ENCODE data around the gene CDKN1A. TPM values are rescaled to one million over a fixed set of nuclear protein-coding genes. Genes with fewer than 3 reads are reported as not detected.

The CDKN1A gene
- polyA plus RNA-seq, 1 donor, result 10.1 TPM

- DNase-seq, result no peak
Observed at GRCh38 chr6:36676141-36677058, 2.1 kb upstream of the CDKN1A start.

DNA sequence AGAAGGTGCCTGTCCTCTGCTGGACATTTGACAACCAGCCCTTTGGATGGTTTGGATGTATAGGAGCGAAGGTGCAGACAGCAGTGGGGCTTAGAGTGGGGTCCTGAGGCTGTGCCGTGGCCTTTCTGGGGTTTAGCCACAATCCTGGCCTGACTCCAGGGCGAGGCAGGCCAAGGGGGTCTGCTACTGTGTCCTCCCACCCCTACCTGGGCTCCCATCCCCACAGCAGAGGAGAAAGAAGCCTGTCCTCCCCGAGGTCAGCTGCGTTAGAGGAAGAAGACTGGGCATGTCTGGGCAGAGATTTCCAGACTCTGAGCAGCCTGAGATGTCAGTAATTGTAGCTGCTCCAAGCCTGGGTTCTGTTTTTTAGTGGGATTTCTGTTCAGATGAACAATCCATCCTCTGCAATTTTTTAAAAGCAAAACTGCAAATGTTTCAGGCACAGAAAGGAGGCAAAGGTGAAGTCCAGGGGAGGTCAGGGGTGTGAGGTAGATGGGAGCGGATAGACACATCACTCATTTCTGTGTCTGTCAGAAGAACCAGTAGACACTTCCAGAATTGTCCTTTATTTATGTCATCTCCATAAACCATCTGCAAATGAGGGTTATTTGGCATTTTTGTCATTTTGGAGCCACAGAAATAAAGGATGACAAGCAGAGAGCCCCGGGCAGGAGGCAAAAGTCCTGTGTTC lies 1.3 kb upstream of the CDKN1A start:
- DNase-seq, result no peak

GRCh38 chr6:36677753-36678487 lies 594 bp upstream of the CDKN1A start:
- DNase-seq, result no peak

- DNase-seq, result no peak
Observed at GRCh38 chr6:36679043-36679833, 724 bp downstream of the CDKN1A start.

GRCh38 chr6:36682328-36683144 lies 4.0 kb downstream of the CDKN1A start:
- DNase-seq, result no peak

DNA sequence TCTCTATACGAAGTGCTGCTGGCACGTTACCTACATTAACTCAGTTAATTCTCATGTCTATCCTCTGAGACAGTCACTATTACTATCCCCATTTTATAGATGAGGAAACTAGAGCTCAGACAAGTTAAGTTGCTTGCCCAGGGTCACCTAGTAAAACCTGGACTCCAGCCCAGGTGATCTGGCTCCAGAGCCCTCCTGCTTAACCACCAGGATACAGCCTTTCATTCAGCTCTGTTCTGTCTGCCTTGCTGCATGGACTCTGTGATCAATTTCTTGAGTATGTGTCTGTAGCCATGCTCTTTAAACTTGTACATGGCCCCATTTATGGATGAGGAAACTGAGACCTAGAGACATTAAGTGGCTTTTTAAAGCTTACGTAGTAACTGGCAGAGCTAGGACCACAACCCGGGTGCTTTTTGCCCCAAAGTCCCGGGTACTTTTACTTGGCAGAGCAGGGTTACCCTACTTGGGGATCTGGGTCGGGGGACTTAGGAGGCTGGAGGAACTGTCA lies 4.7 kb downstream of the CDKN1A start:
- DNase-seq, result no peak

DNA sequence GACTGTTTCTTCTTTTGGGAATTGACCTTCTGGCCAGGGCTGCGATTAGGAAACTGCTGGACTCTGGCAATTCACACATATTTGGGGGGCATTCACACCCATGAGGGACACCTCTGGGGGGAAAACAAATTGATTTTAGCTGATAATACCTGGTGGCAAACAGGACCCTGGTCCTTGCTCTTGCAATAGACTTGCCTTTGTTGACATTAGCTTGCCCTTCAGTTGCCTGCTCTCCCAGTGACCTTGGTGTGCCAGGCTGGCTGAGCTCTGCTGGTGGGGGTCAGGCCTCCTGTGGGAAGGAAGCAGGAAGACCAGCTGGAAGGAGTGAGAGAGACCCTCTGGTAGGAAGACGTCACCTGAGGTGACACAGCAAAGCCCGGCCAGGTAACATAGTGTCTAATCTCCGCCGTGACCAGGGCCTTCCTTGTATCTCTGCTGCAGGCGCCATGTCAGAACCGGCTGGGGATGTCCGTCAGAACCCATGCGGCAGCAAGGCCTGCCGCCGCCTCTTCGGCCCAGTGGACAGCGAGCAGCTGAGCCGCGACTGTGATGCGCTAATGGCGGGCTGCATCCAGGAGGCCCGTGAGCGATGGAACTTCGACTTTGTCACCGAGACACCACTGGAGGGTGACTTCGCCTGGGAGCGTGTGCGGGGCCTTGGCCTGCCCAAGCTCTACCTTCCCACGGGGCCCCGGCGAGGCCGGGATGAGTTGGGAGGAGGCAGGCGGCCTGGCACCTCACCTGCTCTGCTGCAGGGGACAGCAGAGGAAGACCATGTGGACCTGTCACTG lies 5.3 kb downstream of the CDKN1A start:
- no peak for DNase-seq

GRCh38 chr6:36684447-36684812 lies 5.9 kb downstream of the CDKN1A start:
- DNase-seq, result no peak

DNA sequence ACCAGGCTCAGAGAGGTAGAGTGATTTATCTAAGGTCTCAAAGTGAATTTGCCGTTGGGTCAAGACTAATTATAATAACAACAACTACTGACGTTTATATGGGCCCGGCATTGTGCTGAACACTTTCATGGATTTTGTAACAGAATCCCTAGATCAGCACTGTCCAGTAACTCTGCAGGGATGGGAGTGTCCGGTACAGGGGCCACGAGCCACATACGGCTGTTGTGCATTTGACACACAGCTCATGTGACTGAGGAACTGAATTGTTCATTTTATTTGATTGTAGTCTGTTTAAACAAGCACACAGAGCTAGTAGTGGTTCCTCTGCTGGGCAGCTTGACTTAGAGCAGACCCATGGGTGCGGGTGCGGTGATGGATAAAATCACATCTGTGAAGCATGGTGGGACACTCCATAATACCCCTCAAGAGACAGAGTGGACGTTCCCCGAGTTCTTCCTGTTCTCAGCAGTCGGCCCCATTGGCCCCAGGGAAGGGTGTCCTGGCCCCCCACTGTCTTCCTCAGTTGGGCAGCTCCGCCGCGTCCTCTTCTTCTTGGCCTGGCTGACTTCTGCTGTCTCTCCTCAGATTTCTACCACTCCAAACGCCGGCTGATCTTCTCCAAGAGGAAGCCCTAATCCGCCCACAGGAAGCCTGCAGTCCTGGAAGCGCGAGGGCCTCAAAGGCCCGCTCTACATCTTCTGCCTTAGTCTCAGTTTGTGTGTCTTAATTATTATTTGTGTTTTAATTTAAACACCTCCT lies 6.8 kb downstream of the CDKN1A start:
- no peak for DNase-seq

DNA sequence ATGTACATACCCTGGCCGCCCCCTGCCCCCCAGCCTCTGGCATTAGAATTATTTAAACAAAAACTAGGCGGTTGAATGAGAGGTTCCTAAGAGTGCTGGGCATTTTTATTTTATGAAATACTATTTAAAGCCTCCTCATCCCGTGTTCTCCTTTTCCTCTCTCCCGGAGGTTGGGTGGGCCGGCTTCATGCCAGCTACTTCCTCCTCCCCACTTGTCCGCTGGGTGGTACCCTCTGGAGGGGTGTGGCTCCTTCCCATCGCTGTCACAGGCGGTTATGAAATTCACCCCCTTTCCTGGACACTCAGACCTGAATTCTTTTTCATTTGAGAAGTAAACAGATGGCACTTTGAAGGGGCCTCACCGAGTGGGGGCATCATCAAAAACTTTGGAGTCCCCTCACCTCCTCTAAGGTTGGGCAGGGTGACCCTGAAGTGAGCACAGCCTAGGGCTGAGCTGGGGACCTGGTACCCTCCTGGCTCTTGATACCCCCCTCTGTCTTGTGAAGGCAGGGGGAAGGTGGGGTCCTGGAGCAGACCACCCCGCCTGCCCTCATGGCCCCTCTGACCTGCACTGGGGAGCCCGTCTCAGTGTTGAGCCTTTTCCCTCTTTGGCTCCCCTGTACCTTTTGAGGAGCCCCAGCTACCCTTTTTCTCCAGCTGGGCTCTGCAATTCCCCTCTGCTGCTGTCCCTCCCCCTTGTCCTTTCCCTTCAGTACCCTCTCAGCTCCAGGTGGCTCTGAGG lies 7.6 kb downstream of the CDKN1A start:
- DNase-seq, result no peak

DNA sequence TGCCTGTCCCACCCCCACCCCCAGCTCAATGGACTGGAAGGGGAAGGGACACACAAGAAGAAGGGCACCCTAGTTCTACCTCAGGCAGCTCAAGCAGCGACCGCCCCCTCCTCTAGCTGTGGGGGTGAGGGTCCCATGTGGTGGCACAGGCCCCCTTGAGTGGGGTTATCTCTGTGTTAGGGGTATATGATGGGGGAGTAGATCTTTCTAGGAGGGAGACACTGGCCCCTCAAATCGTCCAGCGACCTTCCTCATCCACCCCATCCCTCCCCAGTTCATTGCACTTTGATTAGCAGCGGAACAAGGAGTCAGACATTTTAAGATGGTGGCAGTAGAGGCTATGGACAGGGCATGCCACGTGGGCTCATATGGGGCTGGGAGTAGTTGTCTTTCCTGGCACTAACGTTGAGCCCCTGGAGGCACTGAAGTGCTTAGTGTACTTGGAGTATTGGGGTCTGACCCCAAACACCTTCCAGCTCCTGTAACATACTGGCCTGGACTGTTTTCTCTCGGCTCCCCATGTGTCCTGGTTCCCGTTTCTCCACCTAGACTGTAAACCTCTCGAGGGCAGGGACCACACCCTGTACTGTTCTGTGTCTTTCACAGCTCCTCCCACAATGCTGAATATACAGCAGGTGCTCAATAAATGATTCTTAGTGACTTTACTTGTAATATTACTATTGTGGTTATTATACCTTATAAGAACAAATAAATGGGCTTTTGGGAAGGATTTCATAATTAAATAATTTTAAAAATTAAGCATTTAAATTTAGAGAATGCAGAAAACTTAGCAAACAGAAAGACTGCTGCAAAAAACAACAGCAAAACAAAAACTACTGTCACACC lies 8.4 kb downstream of the CDKN1A start:
- DNase-seq, result no peak

GRCh38 chr6:36688063-36688738 lies 9.7 kb downstream of the CDKN1A start:
- no peak for DNase-seq

- no peak for DNase-seq
Observed at GRCh38 chr6:36688739-36689075, 10.2 kb downstream of the CDKN1A start.

- no peak for DNase-seq
Observed at GRCh38 chr6:36691011-36691410, 12.5 kb downstream of the CDKN1A start.

- no peak for DNase-seq
Observed at GRCh38 chr6:36691612-36692011, 13.1 kb downstream of the CDKN1A start.

- DNase-seq, result no peak
Observed at GRCh38 chr6:36692220-36692619, 13.7 kb downstream of the CDKN1A start.
